Neural progenitor cell (in vitro differentiated cells): ENCODE measurements around the gene RUNX3.

Experiments used
- CTCF ChIP-seq: fragments of 200-600 bp; sonication (generic); IDR thresholded peaks from 2 replicates; pipeline ENCODE4 v1.5.1; 2017; ENCODE audit warnings: antibody characterized with exemption, mild to moderate bottlenecking
- EZH2 ChIP-seq: fragments of 200-600 bp; sonication (generic); IDR thresholded peaks from 2 replicates; pipeline ENCODE4 v1.6.1; 2017; ENCODE audit warnings: antibody characterized with exemption, mild to moderate bottlenecking, moderate library complexity
- EZH2phosphoT487 ChIP-seq: fragments of 200-600 bp; sonication (generic); IDR thresholded peaks from 2 replicates; pipeline ENCODE4 v1.6.1; 2017; ENCODE audit warnings: antibody characterized with exemption

GRCh38 chr1:24888061-24888970, 41.8 kb downstream of the RUNX3 start:
- TF ChIP-seq CTCF: no peak
- TF ChIP-seq EZH2: no peak
- no peak for TF ChIP-seq EZH2phosphoT487
